ENCODE measurements around the gene ATAT1. TPM values are rescaled to one million over a fixed set of nuclear protein-coding genes. Genes with fewer than 3 reads are reported as not detected.

The ATAT1 gene
- total RNA-seq, 1 donor from 2014 or later: 13.7 TPM

DNA sequence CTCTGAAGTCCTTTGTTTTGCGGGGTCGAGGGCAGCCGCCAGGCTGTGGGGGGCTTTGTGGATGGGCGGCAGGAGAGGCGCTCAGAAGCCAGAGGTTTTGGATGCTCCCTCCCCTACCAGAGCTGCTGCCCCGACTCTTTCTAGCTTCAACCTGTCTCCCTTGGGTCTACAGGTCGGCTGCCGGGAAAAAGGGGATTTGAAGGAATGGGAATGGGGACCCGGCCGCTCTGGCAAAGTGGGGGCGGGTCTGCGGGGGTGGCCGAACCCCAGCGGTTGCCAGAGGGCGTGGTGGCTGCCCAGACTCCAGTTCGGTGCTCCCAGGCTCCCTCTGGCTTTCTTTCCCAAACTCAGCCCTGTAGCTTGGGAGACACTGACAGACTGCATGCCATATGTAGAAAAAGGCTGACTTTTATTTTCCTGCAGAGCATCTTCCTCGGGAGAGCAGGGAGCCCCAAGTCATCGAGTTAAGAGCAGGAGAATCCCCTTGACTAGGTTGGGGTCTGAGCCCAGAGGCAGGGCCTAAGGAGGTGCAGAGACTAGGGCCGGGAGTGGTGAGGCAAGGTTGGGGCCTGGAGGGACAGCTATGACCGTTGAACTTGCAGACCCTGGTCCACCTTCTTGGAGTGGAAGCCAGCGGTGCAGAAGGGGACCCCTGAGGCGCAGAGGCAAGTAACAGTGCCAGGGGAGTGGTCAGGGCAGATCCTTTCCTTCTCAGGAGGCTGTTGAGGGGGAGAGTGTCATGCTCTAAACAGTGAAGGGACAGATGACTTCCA lies 61.2 kb downstream of the ATAT1 start:
- DNase-seq (ENCODE audit: low spot score in 2 of 2): no peak
- H3K36me3 ChIP-seq: no peaks in the 10 kb centered on the region
- H3K9me3 ChIP-seq: no peaks in the 10 kb centered on the region
- intact Hi-C loops (cut with DNase I): loop anchor here (1.0 kb wide), 1 partner anchor 29 kb away; the partner anchor contains the start of gene MDC1
- TF ChIP-seq, protein P1, sequence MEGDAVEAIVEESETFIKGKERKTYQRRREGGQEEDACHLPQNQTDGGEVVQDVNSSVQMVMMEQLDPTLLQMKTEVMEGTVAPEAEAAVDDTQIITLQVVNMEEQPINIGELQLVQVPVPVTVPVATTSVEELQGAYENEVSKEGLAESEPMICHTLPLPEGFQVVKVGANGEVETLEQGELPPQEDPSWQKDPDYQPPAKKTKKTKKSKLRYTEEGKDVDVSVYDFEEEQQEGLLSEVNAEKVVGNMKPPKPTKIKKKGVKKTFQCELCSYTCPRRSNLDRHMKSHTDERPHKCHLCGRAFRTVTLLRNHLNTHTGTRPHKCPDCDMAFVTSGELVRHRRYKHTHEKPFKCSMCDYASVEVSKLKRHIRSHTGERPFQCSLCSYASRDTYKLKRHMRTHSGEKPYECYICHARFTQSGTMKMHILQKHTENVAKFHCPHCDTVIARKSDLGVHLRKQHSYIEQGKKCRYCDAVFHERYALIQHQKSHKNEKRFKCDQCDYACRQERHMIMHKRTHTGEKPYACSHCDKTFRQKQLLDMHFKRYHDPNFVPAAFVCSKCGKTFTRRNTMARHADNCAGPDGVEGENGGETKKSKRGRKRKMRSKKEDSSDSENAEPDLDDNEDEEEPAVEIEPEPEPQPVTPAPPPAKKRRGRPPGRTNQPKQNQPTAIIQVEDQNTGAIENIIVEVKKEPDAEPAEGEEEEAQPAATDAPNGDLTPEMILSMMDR (IDR thresholded peaks at IDR 0.05): peak; percentile 23 to 54 (median 25)
- no peaks in the 10 kb centered on the region for H3K27me3 ChIP-seq
- peaks cover 7 to 27% of the 10 kb centered on the region in 2 donors for H3K4me1 ChIP-seq
- H3K4me3 ChIP-seq: peak overlapping the region; percentile 75 to 91
- H3K27ac ChIP-seq: peak overlapping the region; percentile 99

DNA sequence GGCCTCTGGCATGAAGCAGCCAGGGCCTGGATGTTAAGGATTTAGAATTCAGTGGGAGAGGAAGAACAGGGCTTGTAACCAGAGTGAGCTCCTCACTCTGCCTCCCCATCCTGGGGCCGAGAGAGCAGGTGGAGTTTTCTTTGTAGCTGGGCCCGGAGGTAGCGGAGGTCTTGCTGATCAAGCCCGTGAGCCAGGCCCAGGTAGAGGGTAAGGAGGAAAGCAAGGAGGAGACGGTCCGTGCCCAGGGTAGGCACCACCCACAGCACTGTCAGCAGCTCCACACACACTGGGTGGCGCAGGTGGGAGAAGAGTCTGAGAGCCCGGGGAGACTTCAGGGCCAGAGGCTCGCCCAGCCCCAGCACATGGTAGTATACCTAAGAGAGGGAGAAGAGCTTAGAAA lies 61.9 kb downstream of the ATAT1 start:
- Histone ChIP-seq H3K36me3 (no peaks in the 10 kb centered on the region), H3K9me3 (no peaks in the 10 kb centered on the region), H3K27ac (peak overlapping the region; percentile 99), H3K4me3 (peak overlapping the region in 1 of 2 donors; percentile 91), H3K4me1 (peaks cover 7 to 27% of the 10 kb centered on the region in 2 donors), H3K27me3 (no peaks in the 10 kb centered on the region)
- intact Hi-C loops (cut with DNase I): no loop called here
- TF ChIP-seq, protein P1 (IDR thresholded peaks at IDR 0.05): no peak
- no peak for DNase-seq (ENCODE audit: low spot score in 2 of 2)

DNA sequence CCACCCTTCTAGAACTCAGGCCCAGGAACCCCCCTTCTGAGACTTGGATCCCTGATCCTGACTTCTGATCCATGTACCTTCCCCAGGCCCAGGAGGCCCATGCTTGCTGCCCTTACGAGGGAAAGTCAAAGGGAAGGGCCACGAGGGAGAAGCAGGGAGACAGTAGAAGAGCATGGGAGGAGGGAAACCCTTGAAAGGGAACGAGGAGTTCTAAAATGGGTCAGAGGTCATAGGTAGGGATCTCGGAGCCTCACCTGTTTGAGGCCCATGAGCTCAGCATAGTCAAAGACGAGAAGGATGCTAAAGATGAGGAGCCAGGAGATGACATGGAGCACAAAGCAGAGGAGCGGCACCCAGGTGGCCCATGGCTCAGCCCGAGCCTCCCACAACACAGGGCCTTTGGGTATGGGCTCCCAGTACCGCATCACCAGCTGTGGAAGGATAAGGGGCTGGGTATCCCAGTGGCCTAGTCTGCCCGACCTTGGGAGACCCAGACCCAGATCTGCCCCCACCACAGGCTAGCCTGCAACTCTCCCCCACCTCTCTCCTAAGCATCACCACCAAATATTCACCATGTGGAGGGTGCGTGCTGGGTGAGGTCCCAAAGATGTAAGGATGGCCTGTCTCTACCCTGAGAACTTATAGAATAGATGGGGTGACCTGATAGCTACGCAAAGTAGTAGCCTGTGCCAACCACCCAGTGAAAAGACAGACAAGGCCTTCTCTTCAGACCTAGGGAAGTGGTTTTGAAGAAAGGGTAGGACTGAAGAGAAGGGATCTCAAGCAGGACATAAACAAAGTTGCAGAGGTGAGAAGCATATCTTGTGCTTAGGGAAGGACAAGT lies 62.6 kb downstream of the ATAT1 start:
- peak overlapping the region; percentile 99 for H3K27ac ChIP-seq
- no peaks in the 10 kb centered on the region for H3K27me3 ChIP-seq
- no peaks in the 10 kb centered on the region for H3K36me3 ChIP-seq
- H3K4me1 ChIP-seq: peaks cover 7 to 27% of the 10 kb centered on the region in 2 donors
- no peak overlapping the region for H3K4me3 ChIP-seq
- DNase-seq (ENCODE audit: low spot score in 2 of 2): no peak
- no peaks in the 10 kb centered on the region for H3K9me3 ChIP-seq
- intact Hi-C loops (cut with DNase I): no loop called here
- TF ChIP-seq, protein P1 (IDR thresholded peaks at IDR 0.05): no peak

DNA sequence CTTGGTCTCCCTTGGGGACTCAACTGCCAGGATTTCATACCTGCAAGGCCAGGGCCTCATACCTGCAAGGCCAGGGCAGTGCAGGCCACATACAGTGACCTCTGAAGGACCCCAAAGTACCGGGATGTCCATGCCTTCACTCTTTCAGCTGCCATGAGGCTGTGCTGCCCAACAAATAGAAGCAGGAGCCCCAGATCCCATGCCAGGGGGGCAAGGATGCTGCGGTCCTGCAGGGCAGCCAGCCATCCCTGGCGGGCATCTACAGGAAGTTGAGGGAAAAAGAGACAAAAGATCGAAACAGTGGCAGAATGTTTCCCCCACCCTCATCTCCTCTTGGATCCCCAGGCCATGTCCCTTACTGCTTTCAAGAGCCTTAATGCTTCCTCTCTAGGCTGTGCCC lies 63.3 kb downstream of the ATAT1 start:
- Histone ChIP-seq H3K4me3 (peak overlapping the region; percentile 66 to 79), H3K27me3 (no peaks in the 10 kb centered on the region), H3K27ac (peak overlapping the region; percentile 99), H3K36me3 (no peaks in the 10 kb centered on the region), H3K4me1 (peaks cover 7 to 29% of the 10 kb centered on the region in 2 donors), H3K9me3 (no peaks in the 10 kb centered on the region)
- TF ChIP-seq, protein P1 (IDR thresholded peaks at IDR 0.05): no peak
- intact Hi-C loops (cut with DNase I): no loop called here
- DNase-seq (ENCODE audit: low spot score in 2 of 2): no peak

DNA sequence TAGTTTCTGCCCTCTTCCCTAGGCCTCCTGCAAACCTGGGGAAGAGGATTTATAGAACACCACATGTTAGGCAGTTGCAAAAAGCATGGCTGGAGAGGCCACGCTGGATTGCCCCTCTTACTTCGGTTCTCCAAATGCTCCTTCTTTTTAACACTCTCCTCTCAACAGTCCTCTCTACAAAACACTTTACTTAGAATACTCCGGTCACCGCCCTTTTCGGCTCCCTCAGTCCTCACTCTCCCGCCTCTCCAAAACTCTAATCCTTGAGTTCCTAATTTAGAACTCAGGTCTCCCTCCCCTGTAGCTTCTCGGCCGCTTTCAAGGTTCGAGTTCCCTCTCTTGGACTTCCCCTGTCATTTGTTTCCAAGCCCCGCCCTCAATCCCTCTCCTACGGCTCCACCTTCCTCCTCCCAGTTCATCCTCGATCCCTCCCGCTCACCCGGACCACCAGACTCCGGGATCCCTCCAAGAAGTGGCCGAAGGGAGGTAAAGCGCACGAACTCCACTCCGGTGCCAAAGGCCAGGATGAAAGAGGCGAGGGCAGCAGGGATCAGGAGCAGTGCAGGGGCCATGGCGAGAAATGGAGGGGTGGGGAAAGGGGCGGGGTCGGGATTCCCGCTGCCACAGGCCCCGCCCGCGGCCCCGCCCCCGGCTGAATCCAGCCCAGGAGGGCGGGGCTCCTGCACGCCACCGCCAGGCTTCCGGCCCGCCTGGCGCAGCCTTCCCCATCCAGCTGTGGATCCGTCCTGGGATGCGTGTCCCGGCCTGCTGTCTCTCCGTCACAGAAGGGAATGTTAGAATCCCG lies 63.9 kb downstream of the ATAT1 start, which contains the start of gene NRM:
TSS of gene NRM (minus strand) at position 582 of the 805 bp plus-strand sequence. CDS start at position 572, 10 bp downstream.
- TF ChIP-seq, protein P1 (IDR thresholded peaks at IDR 0.05): no peak
- intact Hi-C loops (cut with DNase I): loop anchor here (1.0 kb wide), 1 partner anchor 27 kb away; the partner anchor contains the start of gene MDC1
- H3K27me3 ChIP-seq: no peaks in the 10 kb centered on the region
- peaks cover 7 to 31% of the 10 kb centered on the region in 2 donors for H3K4me1 ChIP-seq
- peak within 1 kb of the TSS; percentile 99 for H3K27ac ChIP-seq
- no peaks in the 10 kb centered on the region for H3K9me3 ChIP-seq
- H3K36me3 ChIP-seq: no peaks in the 10 kb centered on the region
- peak; percentile 46 to 92 for DNase-seq (ENCODE audit: low spot score in 2 of 2)
- peak within 1 kb of the TSS; percentile 66 to 79 for H3K4me3 ChIP-seq

All from ascending aorta (tissue), 2 donors.